Heart right ventricle (tissue), 16 donors: ENCODE data around the gene PLD5. TPM values are rescaled to one million over a fixed set of nuclear protein-coding genes. Genes with fewer than 3 reads are reported as not detected.
"Not testable (repeated sequence)": the region's sequence is repeated elsewhere in the genome, so short reads cannot be mapped to it uniquely, and the experiment has no call there.

Experiments used
- ATAC-seq, 8 donors: fragments of 200-7000 bp; cut with Tn5 transposase; one replicate each; pipeline ENCODE4 v1.9.1; 2020; ENCODE audit warnings: mild to moderate bottlenecking in 8 of 8, moderate library complexity in 8 of 8, moderate number of reproducible peaks in 1 of 8
- DNase-seq, 2 donors: peaks; one replicate each; pipeline ENCODE4 v3.0.0-alpha.2; 2020
- H3K27ac ChIP-seq, 10 donors: fragments of 200-600 bp; sonication (generic) in 2 of 10; one replicate each; pipeline versions ENCODE4 v1.5.0 to v1.8.0; 2020 to 2022; ENCODE audit warnings: mild to moderate bottlenecking in 3 of 10
- H3K27me3 ChIP-seq, 7 donors: fragments of 200-600 bp; one replicate each; pipeline ENCODE4 v1.8.0; 2021 to 2022; ENCODE audit warnings: mild to moderate bottlenecking in 2 of 7
- H3K36me3 ChIP-seq, 9 donors: fragments of 200-600 bp; sonication (generic) in 1 of 9; one replicate each; pipeline versions ENCODE4 v1.5.0 to v1.8.0; 2020 to 2022; ENCODE audit warnings: mild to moderate bottlenecking in 2 of 9
- H3K4me1 ChIP-seq, 9 donors: fragments of 200-600 bp; sonication (generic) in 1 of 9; one replicate each; pipeline versions ENCODE4 v1.5.0 to v1.8.0; 2020 to 2022; ENCODE audit warnings: mild to moderate bottlenecking in 4 of 9
- H3K4me3 ChIP-seq, 10 donors: fragments of 200-600 bp; sonication (generic) in 2 of 10; one replicate each; pipeline versions ENCODE4 v1.5.0 to v1.8.0; 2020 to 2022; ENCODE audit warnings: mild to moderate bottlenecking in 7 of 10, moderate library complexity in 2 of 10
- H3K9me3 ChIP-seq, 11 donors: fragments of 200-600 bp in 10 of 11; sonication (generic) in 2 of 11; one replicate each; pipeline versions ENCODE4 v1.5.0 to v1.8.0; 2013 to 2022; ENCODE audit warnings: mild to moderate bottlenecking in 2 of 11, control low read depth in 1 of 11, moderate library complexity in 1 of 11
- WGBS, 2 donors: extraction: QIAGEN DNeasy Blood & Tissue Kit; methylation state at CpG; one replicate each; pipeline ENCODE4 v1.1.7; 2013; ENCODE audit warnings: inconsistent platforms in 1 of 2; 5-methylcytosine and 5-hydroxymethylcytosine counted together
- intact Hi-C, 10 donors: fragments of 100-400 bp; cut with DNase I; formaldehyde crosslinking; loops; one replicate each; pipeline versions ENCODE4 v1.11.1 to v1.14.2; 2022
- polyA plus RNA-seq, 2 donors: library from polyadenylated mRNA; stranded (reverse); fragments of 200-250 nt; gene quantifications; one replicate each; pipeline ENCODE4 v1.2.3, GENCODE V29; 2013
- total RNA-seq, 10 donors: library from RNA; stranded (reverse); fragmentation: NEBNext Ultra II Directional in 3 of 10; extraction: Animal tissue kit (Norgen Biotek cat#: 25700) in 3 of 10; gene quantifications; one replicate each; pipeline versions ENCODE4 v1.2.1 to v1.2.4, GENCODE V29; 2021 to 2023
- TF ChIP-seq, protein P1 (sequence below), 9 donors: fragments of 200-600 bp; sonication (generic) in 2 of 9; IDR thresholded peaks; one replicate each; pipeline versions ENCODE4 v1.5.0 to v1.8.0; 2021 to 2022; ENCODE audit warnings: antibody characterized with exemption in 9 of 9, mild to moderate bottlenecking in 5 of 9, moderate library complexity in 1 of 9
- donor health status: Arrhythmogenic right ventricular cardiomyopathy.
- donor health status: ischemic (EF 13 %, LVEDD 7.1; RV severe dilation, severe dysfunction).
- donor health status: healthy with polysubstance abuse.
- donor health status: DM: no; HTN: yes; CAD: no.
- donor health status: DM: no; HTN: no; CAD: no.
- donor health status: ischemic (EF 25% LVEDD 6.9; RV normal size, moderate dysfunction).
- donor health status: ischemic (EF 25% LVEDD 5.7; RV mildly dilated, moderate dysfunction).
- donor health status: healthy.
- donor health status: DM: yes; HTN: yes; CAD: no.
- donor health status: Ischemic cardiomyopathy.
- donor health status: ischemic (EF 35%, LVEDD 5.7; RV mildly dilated, moderate dysfunction).
- donor health status: nonischemic (EF 11% LVEDD 7.7; RV severe dilation, severe dysfunction).
- donor health status: DM: yes; HTN: yes; CAD: no.
- donor health status: PGD.
- donor health status: ischemic (EF 29% LVEDD 5.4; RV normal size, mild dysfunction).
- donor health status: nonischemic (EF 23%, LVEDD 6.1; RV moderate dilation, normal function).

Gene PLD5
- total and polyA plus RNA-seq, 12 donors: 0.13 to 1.3 (median 0.41) TPM; not detected in 4

- H3K27me3 ChIP-seq: no peaks in the 10 kb centered on the region
- no peaks in the 10 kb centered on the region for H3K4me1 ChIP-seq
- WGBS, 2 donors: 83 to 88% methylated on average over 12 of the region's 12 CpGs
- DNase-seq: no peak
- H3K4me3 ChIP-seq: no peak overlapping the region
- intact Hi-C loops: no loop called here
- peaks cover 0 to 22% (median 7%) of the 10 kb centered on the region in 11 donors for H3K9me3 ChIP-seq
- no peaks in the 10 kb centered on the region for H3K36me3 ChIP-seq
- TF ChIP-seq, protein P1, sequence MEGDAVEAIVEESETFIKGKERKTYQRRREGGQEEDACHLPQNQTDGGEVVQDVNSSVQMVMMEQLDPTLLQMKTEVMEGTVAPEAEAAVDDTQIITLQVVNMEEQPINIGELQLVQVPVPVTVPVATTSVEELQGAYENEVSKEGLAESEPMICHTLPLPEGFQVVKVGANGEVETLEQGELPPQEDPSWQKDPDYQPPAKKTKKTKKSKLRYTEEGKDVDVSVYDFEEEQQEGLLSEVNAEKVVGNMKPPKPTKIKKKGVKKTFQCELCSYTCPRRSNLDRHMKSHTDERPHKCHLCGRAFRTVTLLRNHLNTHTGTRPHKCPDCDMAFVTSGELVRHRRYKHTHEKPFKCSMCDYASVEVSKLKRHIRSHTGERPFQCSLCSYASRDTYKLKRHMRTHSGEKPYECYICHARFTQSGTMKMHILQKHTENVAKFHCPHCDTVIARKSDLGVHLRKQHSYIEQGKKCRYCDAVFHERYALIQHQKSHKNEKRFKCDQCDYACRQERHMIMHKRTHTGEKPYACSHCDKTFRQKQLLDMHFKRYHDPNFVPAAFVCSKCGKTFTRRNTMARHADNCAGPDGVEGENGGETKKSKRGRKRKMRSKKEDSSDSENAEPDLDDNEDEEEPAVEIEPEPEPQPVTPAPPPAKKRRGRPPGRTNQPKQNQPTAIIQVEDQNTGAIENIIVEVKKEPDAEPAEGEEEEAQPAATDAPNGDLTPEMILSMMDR (IDR thresholded peaks at IDR 0.05): no peak
- ATAC-seq: no peak
- no peak overlapping the region for H3K27ac ChIP-seq
These were observed 304.6 kb downstream of the PLD5 start for GRCh38 chr1:242219905-242220304.

- Histone ChIP-seq H3K4me3 (no peak overlapping the region), H3K27ac (no peak overlapping the region), H3K9me3 (peaks cover 0 to 22% (median 7%) of the 10 kb centered on the region in 11 donors), H3K36me3 (no peaks in the 10 kb centered on the region), H3K4me1 (no peaks in the 10 kb centered on the region), H3K27me3 (no peaks in the 10 kb centered on the region)
- ATAC-seq (no peak), DNase-seq (no peak)
- 80 to 86% methylated on average over 2 of the region's 2 CpGs for WGBS, 2 donors
- intact Hi-C loops: no loop called here
- TF ChIP-seq, protein P1 (IDR thresholded peaks at IDR 0.05): no peak
These were observed 305.1 kb downstream of the PLD5 start for GRCh38 chr1:242219298-242219901.

DNA sequence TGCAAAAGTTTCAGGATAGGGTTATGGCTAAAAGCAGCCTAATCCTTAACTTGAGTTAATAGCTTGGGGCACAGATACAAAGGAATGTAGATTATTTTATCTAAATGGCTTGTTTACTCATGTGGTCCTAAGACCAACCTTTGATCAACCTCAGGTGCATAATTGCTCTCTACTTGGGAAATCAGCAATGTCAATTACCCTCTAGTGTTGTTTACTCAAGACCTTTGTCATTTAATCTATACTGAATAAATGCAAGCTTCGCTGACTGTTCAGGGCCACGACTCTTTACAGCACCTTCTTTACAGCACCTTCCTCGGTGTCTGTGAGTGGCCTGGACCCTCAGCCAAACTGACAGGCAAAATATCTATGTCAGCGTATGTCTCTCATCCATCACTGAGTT is 308.1 kb downstream of the PLD5 start:
- no peaks in the 10 kb centered on the region for H3K27me3 ChIP-seq
- no peak for DNase-seq
- TF ChIP-seq, protein P1 (IDR thresholded peaks at IDR 0.05): no peak
- intact Hi-C loops: no loop called here
- H3K36me3 ChIP-seq: no peaks in the 10 kb centered on the region
- 83 to 84% methylated on average over 4 of the region's 4 CpGs for WGBS, 2 donors
- no peak for ATAC-seq
- H3K9me3 ChIP-seq: peaks cover 0 to 22% (median 7%) of the 10 kb centered on the region in 11 donors
- H3K27ac ChIP-seq: no peak overlapping the region
- H3K4me1 ChIP-seq: no peaks in the 10 kb centered on the region
- no peak overlapping the region for H3K4me3 ChIP-seq

DNA sequence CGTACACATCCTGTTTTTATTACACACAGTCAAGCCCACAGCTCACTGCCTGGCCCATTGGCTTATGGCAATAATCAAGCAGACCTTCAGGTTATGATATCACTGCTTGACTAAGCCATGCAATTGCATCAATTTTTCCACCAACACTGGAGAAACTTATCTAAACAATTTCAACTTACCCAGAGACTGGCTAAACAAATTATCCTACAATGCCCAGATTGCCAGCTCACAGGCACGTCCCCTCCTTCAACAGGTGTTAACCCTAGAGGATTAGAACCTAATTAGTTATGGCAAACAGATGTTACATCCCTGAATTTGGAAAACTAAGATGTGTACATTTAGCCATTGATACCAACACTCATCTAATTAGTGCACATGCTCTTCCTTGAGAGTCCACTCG is 310.0 kb downstream of the PLD5 start:
- intact Hi-C loops, DNase-seq, H3K36me3 ChIP-seq, H3K4me1 ChIP-seq, ATAC-seq, H3K27ac ChIP-seq, H3K4me3 ChIP-seq, H3K27me3 ChIP-seq: not testable (repeated sequence)
- 71 to 72% methylated on average over 3 of the region's 3 CpGs for WGBS, 2 donors
- H3K9me3 ChIP-seq: peaks cover 0 to 22% (median 7%) of the 10 kb centered on the region in 11 donors

GRCh38 chr1:242212961-242213360 is 311.5 kb downstream of the PLD5 start:
- ATAC-seq, DNase-seq, H3K27ac ChIP-seq, H3K27me3 ChIP-seq, H3K36me3 ChIP-seq, H3K4me3 ChIP-seq, intact Hi-C loops, H3K4me1 ChIP-seq: not testable (repeated sequence)
- peaks cover 0 to 22% (median 7%) of the 10 kb centered on the region in 11 donors for H3K9me3 ChIP-seq
- WGBS, 2 donors: 55 to 58% methylated on average over 4 of the region's 4 CpGs
